ENCODE results near the gene DGCR6L. TPM values are rescaled to one million over a fixed set of nuclear protein-coding genes. Genes with fewer than 3 reads are reported as not detected.
"Not testable (repeated sequence)": the region's sequence is repeated elsewhere in the genome, so short reads cannot be mapped to it uniquely, and the experiment has no call there.

DGCR6L gene
- total RNA-seq, 1 experiment from 2014 or later: 38.6 TPM

DNA sequence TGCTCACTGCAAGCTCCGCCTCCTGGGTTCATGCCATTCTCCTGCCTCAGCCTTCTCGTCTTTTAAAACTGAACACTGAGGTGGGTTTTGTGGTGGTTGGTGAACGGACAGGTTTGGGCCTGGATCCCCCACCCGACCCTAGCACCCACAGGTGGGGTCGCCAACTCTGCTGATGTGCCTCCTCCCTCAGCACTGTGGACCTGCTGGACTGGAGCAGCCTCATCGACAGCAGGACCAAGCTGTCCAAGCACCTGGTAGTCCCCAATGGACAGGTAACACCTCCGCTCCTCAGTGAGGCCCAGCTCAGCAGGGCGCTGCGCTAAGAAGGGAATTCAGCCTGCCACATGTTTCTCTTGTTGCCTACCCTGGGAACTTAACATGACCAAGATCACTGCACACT, 15.2 kb downstream of the DGCR6L start:
- no peak overlapping the region for H2AFZ ChIP-seq (ENCODE audit: low read length)
- H3K4me2 ChIP-seq (ENCODE audit: insufficient read depth, insufficient read length, low read length): no peak overlapping the region
- H3K4me1 Mint-ChIP-seq: no peaks in the 10 kb centered on the region
- H3K9ac ChIP-seq (ENCODE audit: extremely low read depth, insufficient read length, low read length): no peak overlapping the region
- peaks cover 36% of the 10 kb centered on the region for H3K27me3 Mint-ChIP-seq (ENCODE audit: low read depth)
- H2BK5ac ChIP-seq (ENCODE audit: insufficient read length, low read length): no peak overlapping the region
- no peak overlapping the region for H4K5ac ChIP-seq (ENCODE audit: insufficient read length, low read depth, low read length)
- no CpG with 5 or more reads among the region's 9 CpGs for WGBS (ENCODE audit: extremely low coverage, insufficient read length, low lambda C conversion rate)
- H3K9me3 Mint-ChIP-seq: no peaks in the 10 kb centered on the region
- no peak overlapping the region for H3K4ac ChIP-seq (ENCODE audit: low read depth, low read length)
- no peaks in the 10 kb centered on the region for H3K79me1 ChIP-seq (ENCODE audit: insufficient read depth, low read depth, low read length, poor library complexity, severe bottlenecking)
- no peak overlapping the region for H3K14ac ChIP-seq (ENCODE audit: insufficient read depth, low read length)
- DNase-seq: no peak
- no peaks in the 10 kb centered on the region; a peak in 1 of 7 replicates for H3K36me3 Mint-ChIP-seq (ENCODE audit: insufficient read depth in 1 of 3, low read depth in 3 of 3)
- no peak overlapping the region for H3K27ac ChIP-seq (ENCODE audit: insufficient read length, low read depth, low read length)
- no peaks in the 10 kb centered on the region for H3K9me3 ChIP-seq (ENCODE audit: control insufficient read depth, low read depth, low read length)
- no peak overlapping the region for H3K23ac ChIP-seq (ENCODE audit: insufficient read length, low read depth, low read length)
- no peak overlapping the region for H3T11ph ChIP-seq (ENCODE audit: low read length)
- H3K56ac ChIP-seq (ENCODE audit: insufficient read length, low read depth, low read length): no peak overlapping the region
- TF ChIP-seq CTCF (conservative IDR thresholded peaks at IDR 0.05): no peak
- no peak overlapping the region for H2BK120ac ChIP-seq (ENCODE audit: low read depth, low read length, poor library complexity, severe bottlenecking)
- H4K8ac ChIP-seq (replicated peaks; ENCODE audit: insufficient read length, low read depth, low read length): no peak overlapping the region
- H3K23me2 ChIP-seq (ENCODE audit: insufficient read length, low read depth, low read length, poor library complexity, severe bottlenecking): no peaks in the 10 kb centered on the region
- no peak overlapping the region for H4K91ac ChIP-seq (ENCODE audit: insufficient read length, low read depth, low read length)
- H2BK20ac ChIP-seq (ENCODE audit: low read depth, low read length, poor library complexity, severe bottlenecking): no peak overlapping the region
- no peak overlapping the region for H2BK12ac ChIP-seq (ENCODE audit: insufficient read length, low read depth, low read length)
- H3K79me2 ChIP-seq (ENCODE audit: insufficient read depth, low read length): no peaks in the 10 kb centered on the region
- no peak overlapping the region for H3K4me3 Mint-ChIP-seq
- H3K27me3 ChIP-seq (ENCODE audit: insufficient read depth, low read length): peaks cover 6% of the 10 kb centered on the region; the same call in 1 of the 2 replicates
- no peak overlapping the region for H3K18ac ChIP-seq (ENCODE audit: insufficient read length, low read depth, low read length)
- H3K27ac Mint-ChIP-seq: no peak overlapping the region
- H3K4me1 ChIP-seq (ENCODE audit: insufficient read depth, low read length): no peaks in the 10 kb centered on the region
- no peaks in the 10 kb centered on the region for H4K20me1 ChIP-seq (ENCODE audit: control insufficient read depth, insufficient read depth, insufficient read length)
- H2BK15ac ChIP-seq (ENCODE audit: low read depth, low read length): no peak overlapping the region
- no peak overlapping the region for H2AK5ac ChIP-seq (ENCODE audit: insufficient read length, low read length)

DNA sequence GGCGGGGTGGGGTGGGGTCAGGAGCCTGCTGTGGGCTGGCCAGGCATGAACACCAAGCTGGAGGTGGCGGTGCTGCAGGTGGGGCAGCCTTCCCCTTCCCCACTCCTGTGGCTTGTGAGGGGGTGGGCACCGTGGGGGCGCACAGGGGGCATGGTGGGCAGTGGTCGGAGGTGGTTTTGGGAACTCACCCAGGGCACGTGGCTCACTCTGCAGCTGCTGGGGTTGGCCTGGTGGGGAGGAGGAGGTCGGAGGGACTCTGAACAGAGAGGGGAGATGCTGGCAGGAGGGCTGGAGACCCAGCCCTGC, 16.7 kb downstream of the DGCR6L start:
- H3K27ac Mint-ChIP-seq; H2BK20ac ChIP-seq (ENCODE audit: low read depth, low read length, poor library complexity, severe bottlenecking); H3K56ac ChIP-seq (ENCODE audit: insufficient read length, low read depth, low read length); H3K18ac ChIP-seq (ENCODE audit: insufficient read length, low read depth, low read length); H4K5ac ChIP-seq (ENCODE audit: insufficient read length, low read depth, low read length); H2BK12ac ChIP-seq (ENCODE audit: insufficient read length, low read depth, low read length); H3K36me3 Mint-ChIP-seq (ENCODE audit: insufficient read depth in 1 of 3, low read depth in 3 of 3); H2BK5ac ChIP-seq (ENCODE audit: insufficient read length, low read length); H3K9me3 Mint-ChIP-seq; H3K27ac ChIP-seq (ENCODE audit: insufficient read length, low read depth, low read length); H3K4me1 Mint-ChIP-seq; H3K9me3 ChIP-seq (ENCODE audit: control insufficient read depth, low read depth, low read length); H3K79me2 ChIP-seq (ENCODE audit: insufficient read depth, low read length); H2BK120ac ChIP-seq (ENCODE audit: low read depth, low read length, poor library complexity, severe bottlenecking); H3K14ac ChIP-seq (ENCODE audit: insufficient read depth, low read length); H3K23ac ChIP-seq (ENCODE audit: insufficient read length, low read depth, low read length); H3K4me2 ChIP-seq (ENCODE audit: insufficient read depth, insufficient read length, low read length); H4K20me1 ChIP-seq (ENCODE audit: control insufficient read depth, insufficient read depth, insufficient read length); H3K9ac ChIP-seq (ENCODE audit: extremely low read depth, insufficient read length, low read length); H2AK5ac ChIP-seq (ENCODE audit: insufficient read length, low read length); H3K23me2 ChIP-seq (ENCODE audit: insufficient read length, low read depth, low read length, poor library complexity, severe bottlenecking); H3K4ac ChIP-seq (ENCODE audit: low read depth, low read length); H3K79me1 ChIP-seq (ENCODE audit: insufficient read depth, low read depth, low read length, poor library complexity, severe bottlenecking); H3T11ph ChIP-seq (ENCODE audit: low read length); H3K4me3 Mint-ChIP-seq; H4K8ac ChIP-seq (replicated peaks; ENCODE audit: insufficient read length, low read depth, low read length); H3K27me3 ChIP-seq (ENCODE audit: insufficient read depth, low read length); H4K91ac ChIP-seq (ENCODE audit: insufficient read length, low read depth, low read length); H3K4me1 ChIP-seq (ENCODE audit: insufficient read depth, low read length); DNase-seq; H2AFZ ChIP-seq (ENCODE audit: low read length); H2BK15ac ChIP-seq (ENCODE audit: low read depth, low read length): not testable (repeated sequence)
- WGBS (ENCODE audit: extremely low coverage, insufficient read length, low lambda C conversion rate): no CpG with 5 or more reads among the region's 7 CpGs
- peaks cover 42% of the 10 kb centered on the region for H3K27me3 Mint-ChIP-seq (ENCODE audit: low read depth)

Data from H9 (cell line).